ENCODE results near the gene KCNF1. TPM values are rescaled to one million over a fixed set of nuclear protein-coding genes. Genes with fewer than 3 reads are reported as not detected.

Gene KCNF1
- total RNA-seq, 3 donors from 2014 or later, result 0.29 to 0.66 TPM; not detected in 1

GRCh38 chr2:10868465-10869314 is 43.0 kb upstream of the KCNF1 start:
- no peak overlapping the region for H3K27ac ChIP-seq
- intact Hi-C loops (cut with DNase I; ENCODE audit: low total_unique reads), result no loop called here

GRCh38 chr2:10871978-10872377 is 39.8 kb upstream of the KCNF1 start:
- TF ChIP-seq CTCF (IDR thresholded peaks at IDR 0.05), result no peak
- TF ChIP-seq POLR2AphosphoS5 (IDR thresholded peaks at IDR 0.05), result no peak
- TF ChIP-seq POLR2A (IDR thresholded peaks at IDR 0.05), result no peak
- H3K4me1 ChIP-seq, result no peaks in the 10 kb centered on the region

More at GRCh38 chr2:10868465-10869314, 43.0 kb upstream of the KCNF1 start:
- H3K9me3 ChIP-seq, result peaks cover 0 to 4% of the 10 kb centered on the region in 2 donors
- no peaks in the 10 kb centered on the region for H3K4me1 ChIP-seq
- peaks cover 0 to 3% of the 10 kb centered on the region in 2 donors for H3K27me3 ChIP-seq
- H3K4me3 ChIP-seq, result no peak overlapping the region
- H3K36me3 ChIP-seq, result no peaks in the 10 kb centered on the region
- TF ChIP-seq POLR2AphosphoS5 (IDR thresholded peaks at IDR 0.05) (no peak), POLR2A (IDR thresholded peaks at IDR 0.05) (no peak), CTCF (IDR thresholded peaks at IDR 0.05) (no peak)
- no peak for DNase-seq (ENCODE audit: low spot score in 2 of 2)

GRCh38 chr2:10873171-10873570 is 38.6 kb upstream of the KCNF1 start:
- no peak overlapping the region for H3K27ac ChIP-seq
- no peaks in the 10 kb centered on the region for H3K27me3 ChIP-seq
- H3K4me3 ChIP-seq, result no peak overlapping the region
- intact Hi-C loops (cut with DNase I; ENCODE audit: low total_unique reads), result no loop called here
- H3K36me3 ChIP-seq, result no peaks in the 10 kb centered on the region
- TF ChIP-seq POLR2AphosphoS5 (IDR thresholded peaks at IDR 0.05) (no peak), CTCF (IDR thresholded peaks at IDR 0.05) (no peak), POLR2A (IDR thresholded peaks at IDR 0.05) (no peak)
- H3K4me1 ChIP-seq, result no peaks in the 10 kb centered on the region
- peaks cover 0 to 4% of the 10 kb centered on the region in 2 donors for H3K9me3 ChIP-seq
- no peak for DNase-seq (ENCODE audit: low spot score in 2 of 2)

More at GRCh38 chr2:10871978-10872377, 39.8 kb upstream of the KCNF1 start:
- intact Hi-C loops (cut with DNase I; ENCODE audit: low total_unique reads), result no loop called here
- Histone ChIP-seq H3K27ac (no peak overlapping the region), H3K4me3 (no peak overlapping the region), H3K9me3 (peaks cover 0 to 4% of the 10 kb centered on the region in 2 donors), H3K36me3 (no peaks in the 10 kb centered on the region), H3K27me3 (no peaks in the 10 kb centered on the region)
- no peak for DNase-seq (ENCODE audit: low spot score in 2 of 2)

GRCh38 chr2:10873790-10874437 is 37.8 kb upstream of the KCNF1 start:
- intact Hi-C loops (cut with DNase I; ENCODE audit: low total_unique reads), result no loop called here
- Histone ChIP-seq H3K4me3 (no peak overlapping the region), H3K36me3 (no peaks in the 10 kb centered on the region), H3K27ac (no peak overlapping the region), H3K9me3 (peaks cover 0 to 4% of the 10 kb centered on the region in 2 donors), H3K27me3 (no peaks in the 10 kb centered on the region), H3K4me1 (no peaks in the 10 kb centered on the region)
- no peak for DNase-seq (ENCODE audit: low spot score in 2 of 2)
- TF ChIP-seq CTCF (IDR thresholded peaks at IDR 0.05) (no peak), POLR2AphosphoS5 (IDR thresholded peaks at IDR 0.05) (no peak), POLR2A (IDR thresholded peaks at IDR 0.05) (no peak)

- TF ChIP-seq CTCF (IDR thresholded peaks at IDR 0.05) (no peak), POLR2A (IDR thresholded peaks at IDR 0.05) (no peak), POLR2AphosphoS5 (IDR thresholded peaks at IDR 0.05) (no peak)
- H3K4me1 ChIP-seq, result no peaks in the 10 kb centered on the region
- no peak overlapping the region for H3K4me3 ChIP-seq
- DNase-seq (ENCODE audit: low spot score in 2 of 2), result no peak
- H3K27me3 ChIP-seq, result no peaks in the 10 kb centered on the region
- H3K9me3 ChIP-seq, result peaks cover 0 to 4% of the 10 kb centered on the region in 2 donors
- intact Hi-C loops (cut with DNase I; ENCODE audit: low total_unique reads), result no loop called here
- no peaks in the 10 kb centered on the region for H3K36me3 ChIP-seq
- no peak overlapping the region for H3K27ac ChIP-seq
Observed at GRCh38 chr2:10875126-10875525, 36.6 kb upstream of the KCNF1 start.
